CD4-positive, alpha-beta T cell treated with Interleukin-15 for 1 hour (primary cell): Measurements from ENCODE around the gene MIEF1.
"Not testable (repeated sequence)": the region's sequence is repeated elsewhere in the genome, so short reads cannot be mapped to it uniquely, and the experiment has no call there.

Source experiments
- DNase-seq: peaks from one replicate; pipeline ENCODE4 v3.0.0-alpha.2; 2020

MIEF1 gene

GRCh38 chr22:39517470-39517869 lies 15.4 kb downstream of the MIEF1 start:
- no peak for DNase-seq

- no peak for DNase-seq
Observed at GRCh38 chr22:39518144-39518786, 16.2 kb downstream of the MIEF1 start.

- DNase-seq = no peak
Observed at GRCh38 chr22:39518996-39519680, 17.0 kb downstream of the MIEF1 start.

- peak; percentile 97 for DNase-seq
Observed at GRCh38 chr22:39519681-39520225, 17.7 kb downstream of the MIEF1 start.

GRCh38 chr22:39520226-39521105 lies 18.4 kb downstream of the MIEF1 start, which contains the start of gene ATF4:
TSS of gene ATF4 (plus strand) at chr22:39520562. CDS start at chr22:39521446, 884 bp downstream.
- DNase-seq = no peak

GRCh38 chr22:39521106-39521885 lies 19.2 kb downstream of the MIEF1 start:
- DNase-seq = peak; percentile 76

GRCh38 chr22:39522091-39522490 lies 20.0 kb downstream of the MIEF1 start:
- DNase-seq = not testable (repeated sequence)

- no peak for DNase-seq
Observed at GRCh38 chr22:39522567-39523300, 20.6 kb downstream of the MIEF1 start.

- no peak for DNase-seq
Observed at GRCh38 chr22:39524089-39524752, 22.1 kb downstream of the MIEF1 start.

GRCh38 chr22:39524753-39525657 lies 22.9 kb downstream of the MIEF1 start:
- DNase-seq = no peak

- no peak for DNase-seq
Observed at GRCh38 chr22:39525658-39525975, 23.5 kb downstream of the MIEF1 start.

GRCh38 chr22:39526736-39527171 lies 24.7 kb downstream of the MIEF1 start:
- no peak for DNase-seq

- DNase-seq = no peak
Observed at GRCh38 chr22:39527481-39527961, 25.4 kb downstream of the MIEF1 start.

- DNase-seq = no peak
Observed at GRCh38 chr22:39528080-39528661, 26.1 kb downstream of the MIEF1 start.

GRCh38 chr22:39528681-39529486 lies 26.8 kb downstream of the MIEF1 start:
- peak; percentile 90 for DNase-seq

GRCh38 chr22:39529487-39529851 lies 27.4 kb downstream of the MIEF1 start:
- DNase-seq = no peak

- DNase-seq = no peak
Observed at GRCh38 chr22:39530116-39530515, 28.0 kb downstream of the MIEF1 start.

- DNase-seq = no peak
Observed at GRCh38 chr22:39530692-39531331, 28.7 kb downstream of the MIEF1 start.
